GM11168 (cell line): ENCODE results near the gene CDO1.

Source experiments
- in situ Hi-C: fragments of 300-500 bp; cut with MboI; formaldehyde crosslinking; loops from one replicate; pipeline ENCODE4 v1.12.0; 2022; ENCODE audit warnings: low sequenced_read_pairs; ENCODE audit not compliant: unreplicated experiment

Gene CDO1

GRCh38 chr5:115800108-115800507 lies 16.4 kb downstream of the CDO1 start:
- in situ Hi-C loops: no loop called here

GRCh38 chr5:115798252-115798651 lies 18.2 kb downstream of the CDO1 start:
- in situ Hi-C loops: loop anchor here (10.0 kb wide), 1 partner anchor 83 kb away; no protein-coding TSS in a partner anchor

- in situ Hi-C loops: loop anchor here (10.0 kb wide), 1 partner anchor 82 kb away; no protein-coding TSS in a partner anchor
Measured at GRCh38 chr5:115796656-115797055, 19.8 kb downstream of the CDO1 start.

- in situ Hi-C loops: loop anchor here (10.0 kb wide), 1 partner anchor 81 kb away; no protein-coding TSS in a partner anchor
Measured at GRCh38 chr5:115795700-115796099, 20.8 kb downstream of the CDO1 start.

GRCh38 chr5:115788440-115788839 lies 28.0 kb downstream of the CDO1 start:
- in situ Hi-C loops: no loop called here

- in situ Hi-C loops: no loop called here
Measured at GRCh38 chr5:115787426-115787825, 29.0 kb downstream of the CDO1 start.

GRCh38 chr5:115785381-115786065 lies 30.9 kb downstream of the CDO1 start:
- in situ Hi-C loops: no loop called here

GRCh38 chr5:115778417-115778816 lies 38.0 kb downstream of the CDO1 start:
- in situ Hi-C loops: no loop called here

GRCh38 chr5:115776989-115777388 lies 39.5 kb downstream of the CDO1 start:
- in situ Hi-C loops: no loop called here

- in situ Hi-C loops: no loop called here
Measured at GRCh38 chr5:115775999-115776398, 40.5 kb downstream of the CDO1 start.

GRCh38 chr5:115774684-115775083 lies 41.8 kb downstream of the CDO1 start:
- in situ Hi-C loops: no loop called here

GRCh38 chr5:115772731-115773475 lies 43.6 kb downstream of the CDO1 start:
- in situ Hi-C loops: no loop called here

GRCh38 chr5:115770466-115770865 lies 46.0 kb downstream of the CDO1 start:
- in situ Hi-C loops: no loop called here

- in situ Hi-C loops: no loop called here
Measured at GRCh38 chr5:115767424-115767823, 49.0 kb downstream of the CDO1 start.

- in situ Hi-C loops: no loop called here
Measured at GRCh38 chr5:115766608-115767007, 49.9 kb downstream of the CDO1 start.

GRCh38 chr5:115758356-115758755 lies 58.1 kb downstream of the CDO1 start:
- in situ Hi-C loops: no loop called here

GRCh38 chr5:115755675-115756074 lies 60.8 kb downstream of the CDO1 start:
- in situ Hi-C loops: no loop called here
